ENCODE measurements around the gene CXCL6. TPM values are rescaled to one million over a fixed set of nuclear protein-coding genes. Genes with fewer than 3 reads are reported as not detected.

The CXCL6 gene
- total and polyA plus RNA-seq, 8 donors, result 0.65 to 65.6 (median 2.1) TPM

GRCh38 chr4:73868206-73869129 lies 32.0 kb downstream of the CXCL6 start:
- ATAC-seq (peak; percentile 9 to 42 (median 30)), FAIRE-seq (no peak), DNase-seq (no peak)
- 16 to 18% methylated on average over 16 of the region's 16 CpGs for WGBS, 2 donors
- Histone ChIP-seq H3K9me3 (no peaks in the 10 kb centered on the region), H3K4me1 (no peaks in the 10 kb centered on the region), H3K36me3 (no peaks in the 10 kb centered on the region), H3K27ac (peak overlapping the region in 3 of 4 donors; percentile 6 to 78 (median 67)), H3K27me3 (no peaks in the 10 kb centered on the region), H3K4me3 (peak overlapping the region; percentile 38 to 68 (median 46))
- TF ChIP-seq, protein P1, sequence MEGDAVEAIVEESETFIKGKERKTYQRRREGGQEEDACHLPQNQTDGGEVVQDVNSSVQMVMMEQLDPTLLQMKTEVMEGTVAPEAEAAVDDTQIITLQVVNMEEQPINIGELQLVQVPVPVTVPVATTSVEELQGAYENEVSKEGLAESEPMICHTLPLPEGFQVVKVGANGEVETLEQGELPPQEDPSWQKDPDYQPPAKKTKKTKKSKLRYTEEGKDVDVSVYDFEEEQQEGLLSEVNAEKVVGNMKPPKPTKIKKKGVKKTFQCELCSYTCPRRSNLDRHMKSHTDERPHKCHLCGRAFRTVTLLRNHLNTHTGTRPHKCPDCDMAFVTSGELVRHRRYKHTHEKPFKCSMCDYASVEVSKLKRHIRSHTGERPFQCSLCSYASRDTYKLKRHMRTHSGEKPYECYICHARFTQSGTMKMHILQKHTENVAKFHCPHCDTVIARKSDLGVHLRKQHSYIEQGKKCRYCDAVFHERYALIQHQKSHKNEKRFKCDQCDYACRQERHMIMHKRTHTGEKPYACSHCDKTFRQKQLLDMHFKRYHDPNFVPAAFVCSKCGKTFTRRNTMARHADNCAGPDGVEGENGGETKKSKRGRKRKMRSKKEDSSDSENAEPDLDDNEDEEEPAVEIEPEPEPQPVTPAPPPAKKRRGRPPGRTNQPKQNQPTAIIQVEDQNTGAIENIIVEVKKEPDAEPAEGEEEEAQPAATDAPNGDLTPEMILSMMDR (IDR thresholded peaks at IDR 0.05), result no peak
- intact Hi-C loops (cut with DNase I), result loop anchor here in 2 of 3 donors (10.0 kb wide), 1 partner anchor 204 kb away; no protein-coding TSS in a partner anchor

DNA sequence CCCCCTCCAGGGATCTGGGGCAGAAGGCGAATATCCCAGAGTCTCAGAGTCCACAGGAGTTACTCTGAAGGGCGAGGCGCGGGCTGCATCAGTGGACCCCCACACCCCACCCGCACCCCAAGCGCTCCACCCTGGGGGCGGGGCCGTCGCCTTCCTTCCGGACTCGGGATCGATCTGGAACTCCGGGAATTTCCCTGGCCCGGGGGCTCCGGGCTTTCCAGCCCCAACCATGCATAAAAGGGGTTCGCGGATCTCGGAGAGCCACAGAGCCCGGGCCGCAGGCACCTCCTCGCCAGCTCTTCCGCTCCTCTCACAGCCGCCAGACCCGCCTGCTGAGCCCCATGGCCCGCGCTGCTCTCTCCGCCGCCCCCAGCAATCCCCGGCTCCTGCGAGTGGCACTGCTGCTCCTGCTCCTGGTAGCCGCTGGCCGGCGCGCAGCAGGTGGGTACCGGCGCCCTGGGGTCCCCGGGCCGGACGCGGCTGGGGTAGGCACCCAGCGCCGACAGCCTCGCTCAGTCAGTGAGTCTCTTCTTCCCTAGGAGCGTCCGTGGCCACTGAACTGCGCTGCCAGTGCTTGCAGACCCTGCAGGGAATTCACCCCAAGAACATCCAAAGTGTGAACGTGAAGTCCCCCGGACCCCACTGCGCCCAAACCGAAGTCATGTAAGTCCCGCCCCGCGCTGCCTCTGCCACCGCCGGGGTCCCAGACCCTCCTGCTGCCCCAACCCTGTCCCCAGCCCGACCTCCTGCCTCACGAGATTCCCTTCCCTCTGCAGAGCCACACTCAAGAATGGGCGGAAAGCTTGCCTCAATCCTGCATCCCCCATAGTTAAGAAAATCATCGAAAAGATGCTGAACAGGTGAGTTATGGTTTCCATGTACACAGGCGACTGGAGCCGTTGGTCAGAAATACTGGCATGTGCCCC lies 32.9 kb downstream of the CXCL6 start, which contains the start of gene CXCL1:
CXCL1 (plus strand) TSS at position 264 of the 926 bp plus-strand sequence; CDS start at position 342, 78 bp downstream.
- TF ChIP-seq, protein P1 (IDR thresholded peaks at IDR 0.05), result no peak
- ATAC-seq (peak; percentile 70 to 79 (median 74)), FAIRE-seq (no peak), DNase-seq (peak; percentile 39 to 80 (median 52))
- H3K9me3 ChIP-seq, result no peaks in the 10 kb centered on the region
- peak within 1 kb of the TSS; percentile 38 to 68 (median 46) for H3K4me3 ChIP-seq
- H3K27ac ChIP-seq, result peak within 1 kb of the TSS in 3 of 4 donors; percentile 6 to 78 (median 67)
- no peaks in the 10 kb centered on the region for H3K4me1 ChIP-seq
- 7 to 8% methylated on average over 57 to 61 of the region's 61 CpGs for WGBS, 2 donors
- intact Hi-C loops (cut with DNase I), result loop anchor here in 2 of 3 donors (10.0 kb wide), 1 partner anchor 205 kb away; no protein-coding TSS in a partner anchor
- H3K36me3 ChIP-seq, result no peaks in the 10 kb centered on the region
- H3K27me3 ChIP-seq, result no peaks in the 10 kb centered on the region

DNA sequence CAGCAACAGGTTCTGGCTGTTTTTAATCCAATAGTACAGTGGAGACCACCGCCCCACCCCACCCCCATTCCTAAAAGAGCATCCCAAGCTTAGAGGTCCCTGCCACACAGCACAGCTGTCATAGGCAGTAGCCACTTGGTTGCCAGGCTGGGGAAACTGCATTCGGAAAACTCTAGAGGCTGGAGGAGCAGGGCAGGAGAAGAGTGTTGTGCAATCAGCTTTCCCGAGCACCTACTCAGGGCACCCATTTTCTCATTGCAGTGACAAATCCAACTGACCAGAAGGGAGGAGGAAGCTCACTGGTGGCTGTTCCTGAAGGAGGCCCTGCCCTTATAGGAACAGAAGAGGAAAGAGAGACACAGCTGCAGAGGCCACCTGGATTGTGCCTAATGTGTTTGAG lies 33.8 kb downstream of the CXCL6 start:
- peak in 3 of 4 donors; percentile 5 to 31 (median 27) for ATAC-seq
- FAIRE-seq, result no peak
- peak in 1 of 6 donors; percentile 15 for DNase-seq
- H3K9me3 ChIP-seq, result no peaks in the 10 kb centered on the region
- 67 to 71% methylated on average over 3 of the region's 3 CpGs for WGBS, 2 donors
- TF ChIP-seq, protein P1 (IDR thresholded peaks at IDR 0.05), result no peak
- peak overlapping the region in 2 of 4 donors; percentile 41 to 68 for H3K4me3 ChIP-seq
- peak overlapping the region in 2 of 4 donors; percentile 67 to 78 for H3K27ac ChIP-seq
- intact Hi-C loops (cut with DNase I), result no loop called here
- no peaks in the 10 kb centered on the region for H3K4me1 ChIP-seq
- H3K27me3 ChIP-seq, result no peaks in the 10 kb centered on the region
- no peaks in the 10 kb centered on the region for H3K36me3 ChIP-seq

DNA sequence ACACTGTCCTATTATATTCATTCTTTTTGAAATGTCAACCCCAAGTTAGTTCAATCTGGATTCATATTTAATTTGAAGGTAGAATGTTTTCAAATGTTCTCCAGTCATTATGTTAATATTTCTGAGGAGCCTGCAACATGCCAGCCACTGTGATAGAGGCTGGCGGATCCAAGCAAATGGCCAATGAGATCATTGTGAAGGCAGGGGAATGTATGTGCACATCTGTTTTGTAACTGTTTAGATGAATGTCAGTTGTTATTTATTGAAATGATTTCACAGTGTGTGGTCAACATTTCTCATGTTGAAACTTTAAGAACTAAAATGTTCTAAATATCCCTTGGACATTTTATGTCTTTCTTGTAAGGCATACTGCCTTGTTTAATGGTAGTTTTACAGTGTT lies 34.3 kb downstream of the CXCL6 start:
- peak overlapping the region in 2 of 4 donors; percentile 3 to 68 for H3K4me3 ChIP-seq
- WGBS, 2 donors, result 90% methylated on average over 1 of the region's 1 CpG
- TF ChIP-seq, protein P1 (IDR thresholded peaks at IDR 0.05), result no peak
- FAIRE-seq (no peak), DNase-seq (no peak), ATAC-seq (no peak)
- H3K27me3 ChIP-seq, result no peaks in the 10 kb centered on the region
- intact Hi-C loops (cut with DNase I), result no loop called here
- peak overlapping the region in 1 of 4 donors; percentile 78 for H3K27ac ChIP-seq
- H3K36me3 ChIP-seq, result no peaks in the 10 kb centered on the region
- no peaks in the 10 kb centered on the region for H3K4me1 ChIP-seq
- H3K9me3 ChIP-seq, result no peaks in the 10 kb centered on the region
